Dermis microvascular lymphatic vessel endothelial cell (primary cell): Measurements from ENCODE around the gene AFMID. TPM values are rescaled to one million over a fixed set of nuclear protein-coding genes. Genes with fewer than 3 reads are reported as not detected.
"Not testable (repeated sequence)": the region's sequence is repeated elsewhere in the genome, so short reads cannot be mapped to it uniquely, and the experiment has no call there.

ENCODE experiments used
- DNase-seq, 2 donors: peaks; one replicate each; pipeline versions ENCODE4 v3.0.0 to v3.0.0-alpha.2; 2010; ENCODE audit warnings: low read depth in 2 of 2
- total RNA-seq: library from RNA; depleted of rRNA; stranded (reverse); fragments of >200 nt; gene quantifications from 2 replicates; pipeline ENCODE4 v1.2.1, GENCODE V29; 2014

Gene AFMID
- total RNA-seq, 1 donor from 2014 or later = 47.2 TPM

- DNase-seq = no peak
Measured at GRCh38 chr17:78154903-78155811, 32.0 kb upstream of the AFMID start.

DNA sequence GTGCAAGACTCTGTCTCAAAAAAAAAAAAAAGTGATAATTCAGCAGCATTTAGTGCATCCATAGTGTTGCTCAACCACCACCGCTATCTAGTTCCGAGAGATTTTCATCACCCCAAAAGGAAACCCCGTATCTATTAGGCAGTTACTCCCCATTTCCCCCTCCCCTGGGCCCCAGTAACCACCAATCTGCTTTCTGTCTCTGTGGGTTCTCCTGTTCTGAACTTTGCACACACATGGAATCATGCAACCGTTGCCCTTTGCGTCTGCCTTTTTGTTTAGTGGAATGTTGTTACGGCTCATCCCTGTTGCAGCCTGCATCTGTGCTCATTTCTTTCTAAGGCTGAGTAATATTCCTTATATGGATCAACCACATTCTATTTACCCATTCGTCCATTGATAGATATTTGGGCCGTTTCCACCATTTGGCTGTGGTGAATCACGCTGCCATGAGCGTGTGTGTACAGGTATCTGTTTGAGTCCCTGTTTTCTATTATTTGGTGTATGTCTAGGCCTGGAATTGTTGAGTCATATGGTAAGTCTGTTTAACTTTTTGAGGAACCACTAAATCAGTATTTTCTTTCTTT is 27.5 kb upstream of the AFMID start:
- DNase-seq = no peak

- DNase-seq = no peak
Measured at GRCh38 chr17:78163881-78164747, 23.0 kb upstream of the AFMID start.

DNA sequence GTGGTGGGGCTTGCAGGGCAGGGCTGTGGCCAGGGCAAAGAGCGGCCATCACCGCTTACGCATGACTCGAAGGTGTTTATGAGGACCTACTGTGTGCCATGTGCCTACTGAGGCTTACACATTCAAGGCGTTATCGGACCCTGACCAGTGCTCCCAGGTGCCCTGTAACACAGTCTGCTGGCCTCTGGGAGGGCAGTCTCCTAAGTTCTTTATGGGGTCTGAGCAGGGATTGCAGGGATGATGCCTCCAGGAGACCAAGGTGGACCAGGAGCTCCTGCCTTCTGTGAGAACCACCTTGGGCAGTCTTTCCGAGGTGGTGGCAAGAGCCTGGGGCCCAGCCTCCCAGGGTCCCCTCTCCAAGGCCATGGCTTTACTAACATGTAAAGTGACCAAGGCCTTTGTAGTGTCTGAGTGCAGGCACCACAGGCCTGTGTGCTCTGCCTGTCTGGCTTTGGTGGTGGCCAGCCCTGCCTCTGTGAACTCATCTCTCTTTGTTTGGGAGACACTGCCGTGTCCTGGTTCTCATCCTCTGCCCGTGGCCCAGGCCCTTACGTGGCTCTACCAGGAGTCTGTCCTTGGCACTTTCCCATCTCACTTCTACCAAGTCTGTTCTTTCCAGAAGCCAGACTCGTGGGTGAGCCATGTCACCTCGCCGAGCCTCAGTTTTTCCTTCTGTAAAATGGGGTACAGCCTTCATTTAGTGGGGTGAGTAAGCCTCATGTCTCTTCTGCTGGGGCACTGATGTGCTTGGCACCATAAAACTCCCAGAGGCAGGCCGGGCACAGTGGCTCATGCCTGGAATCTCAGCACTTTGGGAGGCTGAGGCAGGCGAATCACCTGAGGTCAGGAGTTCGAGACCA is 22.2 kb upstream of the AFMID start:
- no peak for DNase-seq

DNA sequence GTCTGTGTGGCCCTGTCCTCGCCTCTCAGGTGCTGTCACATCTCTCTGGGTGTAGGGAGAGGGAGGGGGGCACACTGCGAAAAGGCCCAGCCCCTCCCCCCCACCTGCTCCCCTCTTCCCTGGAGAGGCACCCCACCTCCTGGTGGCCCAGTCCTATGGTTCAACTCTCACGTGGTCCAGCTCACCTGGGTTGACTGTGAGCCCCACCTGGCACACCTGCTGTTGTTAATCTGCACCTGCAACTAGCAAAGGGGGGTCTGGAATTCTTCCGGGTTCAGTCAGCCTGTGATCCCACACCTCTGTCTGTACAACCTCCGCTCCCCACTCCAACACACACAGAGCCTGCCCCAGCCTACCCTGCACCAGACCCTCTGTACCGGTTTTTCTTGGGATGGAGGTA is 20.7 kb upstream of the AFMID start:
- DNase-seq = no peak

GRCh38 chr17:78168242-78168902 is 18.8 kb upstream of the AFMID start, which contains the start of gene SYNGR2:
SYNGR2 (plus strand) TSS chr17:78168581; CDS start chr17:78168617, 36 bp downstream.
- DNase-seq = peak in 1 of 2 donors; percentile 70

DNA sequence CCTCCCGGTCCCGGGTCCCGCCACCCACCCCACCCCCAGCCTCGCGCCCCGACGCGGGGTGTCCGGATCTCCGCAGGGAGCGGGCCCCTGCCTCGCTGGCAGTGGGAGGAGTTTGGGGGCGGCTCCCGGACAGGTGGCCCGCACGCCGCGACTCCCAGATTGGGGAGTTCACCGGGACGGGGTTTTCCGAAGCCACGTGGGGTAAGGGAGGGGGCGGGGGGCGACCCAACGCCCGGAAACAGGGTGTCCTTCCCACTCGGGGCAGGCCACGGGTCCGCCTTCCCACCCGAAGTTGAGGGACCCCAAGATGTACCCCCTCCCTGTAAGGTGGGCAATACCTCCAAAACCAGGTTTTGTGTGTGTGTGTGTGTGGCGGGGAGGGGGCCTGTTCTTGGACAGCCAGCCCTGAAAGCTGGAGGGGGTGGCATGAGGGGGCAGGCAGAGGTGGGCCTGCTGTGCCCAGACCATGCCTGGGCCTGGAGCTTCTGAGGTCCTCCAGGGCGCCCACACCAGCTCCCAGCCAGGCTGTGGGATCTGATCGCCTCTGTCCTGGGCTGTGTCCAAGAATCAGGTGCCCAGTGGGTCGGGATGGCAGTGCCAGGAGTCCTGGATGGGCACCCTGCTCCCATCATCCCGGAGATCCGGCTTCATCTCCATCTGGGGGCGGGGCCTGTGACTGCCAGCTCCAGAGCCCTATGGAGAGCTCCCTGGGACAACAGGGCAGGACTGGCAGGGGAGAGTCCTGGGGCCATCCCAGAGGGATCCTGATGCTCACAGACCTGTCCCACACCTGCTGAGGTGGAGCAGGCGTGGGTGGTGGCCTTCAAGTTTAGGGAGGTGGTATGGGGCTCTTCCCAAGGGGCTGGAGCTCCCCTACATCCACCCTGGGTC is 18.0 kb upstream of the AFMID start:
- DNase-seq = peak in 1 of 2 donors; percentile 54

- DNase-seq = no peak
Measured at GRCh38 chr17:78170692-78171590, 16.2 kb upstream of the AFMID start.

DNA sequence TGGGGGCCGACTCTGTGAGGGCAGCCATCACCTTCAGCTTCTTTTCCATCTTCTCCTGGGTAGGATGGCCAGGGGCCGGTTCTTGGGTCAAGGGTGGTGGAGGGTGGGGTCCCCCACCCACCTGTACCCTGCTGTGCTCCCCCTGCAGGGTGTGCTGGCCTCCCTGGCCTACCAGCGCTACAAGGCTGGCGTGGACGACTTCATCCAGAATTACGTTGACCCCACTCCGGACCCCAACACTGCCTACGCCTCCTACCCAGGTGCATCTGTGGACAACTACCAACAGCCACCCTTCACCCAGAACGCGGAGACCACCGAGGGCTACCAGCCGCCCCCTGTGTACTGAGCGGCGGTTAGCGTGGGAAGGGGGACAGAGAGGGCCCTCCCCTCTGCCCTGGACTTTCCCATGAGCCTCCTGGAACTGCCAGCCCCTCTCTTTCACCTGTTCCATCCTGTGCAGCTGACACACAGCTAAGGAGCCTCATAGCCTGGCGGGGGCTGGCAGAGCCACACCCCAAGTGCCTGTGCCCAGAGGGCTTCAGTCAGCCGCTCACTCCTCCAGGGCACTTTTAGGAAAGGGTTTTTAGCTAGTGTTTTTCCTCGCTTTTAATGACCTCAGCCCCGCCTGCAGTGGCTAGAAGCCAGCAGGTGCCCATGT is 15.4 kb upstream of the AFMID start:
- DNase-seq = not testable (repeated sequence)

DNA sequence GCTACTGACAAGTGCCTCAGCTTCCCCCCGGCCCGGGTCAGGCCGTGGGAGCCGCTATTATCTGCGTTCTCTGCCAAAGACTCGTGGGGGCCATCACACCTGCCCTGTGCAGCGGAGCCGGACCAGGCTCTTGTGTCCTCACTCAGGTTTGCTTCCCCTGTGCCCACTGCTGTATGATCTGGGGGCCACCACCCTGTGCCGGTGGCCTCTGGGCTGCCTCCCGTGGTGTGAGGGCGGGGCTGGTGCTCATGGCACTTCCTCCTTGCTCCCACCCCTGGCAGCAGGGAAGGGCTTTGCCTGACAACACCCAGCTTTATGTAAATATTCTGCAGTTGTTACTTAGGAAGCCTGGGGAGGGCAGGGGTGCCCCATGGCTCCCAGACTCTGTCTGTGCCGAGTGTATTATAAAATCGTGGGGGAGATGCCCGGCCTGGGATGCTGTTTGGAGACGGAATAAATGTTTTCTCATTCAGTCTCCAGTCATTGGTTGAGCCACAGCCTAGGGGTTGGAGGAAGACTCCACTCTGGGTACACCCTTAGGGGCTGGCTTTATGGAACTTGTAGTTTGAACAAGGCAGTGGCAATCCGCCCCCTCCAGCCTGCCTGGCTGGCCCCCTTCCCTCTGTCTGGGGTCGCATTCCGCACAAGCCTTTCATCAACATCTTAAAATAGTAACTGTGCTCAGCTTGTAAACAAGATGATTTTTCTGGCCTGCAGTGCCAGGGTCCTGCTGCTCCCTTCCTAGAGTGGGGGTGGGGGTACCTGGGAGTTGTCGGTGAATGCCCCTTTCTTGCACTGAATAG is 14.7 kb upstream of the AFMID start:
- no peak for DNase-seq

DNA sequence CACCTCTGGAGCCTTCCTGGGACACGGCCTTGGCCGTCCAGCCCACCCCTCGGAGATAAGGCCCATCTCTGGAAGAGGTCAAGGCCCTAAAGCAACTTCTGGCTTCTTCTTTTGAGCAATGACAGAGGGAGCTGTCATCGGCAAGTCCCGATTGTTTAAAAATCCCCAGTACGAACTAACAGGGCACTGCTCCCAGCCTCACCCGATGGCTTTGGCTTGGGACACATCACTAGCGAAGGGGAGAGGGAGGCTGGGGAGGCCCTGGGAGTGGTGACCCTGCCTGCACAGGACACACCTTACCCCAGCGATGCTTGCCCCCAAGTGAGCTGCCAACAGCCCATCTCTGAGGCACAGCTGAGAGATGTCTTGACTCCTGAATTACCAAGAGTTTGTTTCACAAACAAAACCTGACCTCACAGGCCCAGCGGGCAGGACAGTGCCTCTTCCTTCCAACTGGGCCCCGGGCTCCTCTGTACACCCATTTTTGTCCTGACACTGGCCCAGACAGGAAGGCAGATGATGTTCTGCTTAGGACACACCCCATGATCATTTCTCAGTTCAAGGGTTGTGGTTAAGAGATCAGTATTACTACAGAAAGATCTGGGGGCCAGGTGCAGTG is 14.0 kb upstream of the AFMID start:
- no peak for DNase-seq

- peak in 1 of 2 donors; percentile 73 for DNase-seq
Measured at GRCh38 chr17:78174346-78174869, 12.8 kb upstream of the AFMID start.

- peak in 1 of 2 donors; percentile 37 for DNase-seq
Measured at GRCh38 chr17:78174870-78175642, 12.1 kb upstream of the AFMID start.

GRCh38 chr17:78175643-78175981 is 11.6 kb upstream of the AFMID start:
- DNase-seq = no peak

DNA sequence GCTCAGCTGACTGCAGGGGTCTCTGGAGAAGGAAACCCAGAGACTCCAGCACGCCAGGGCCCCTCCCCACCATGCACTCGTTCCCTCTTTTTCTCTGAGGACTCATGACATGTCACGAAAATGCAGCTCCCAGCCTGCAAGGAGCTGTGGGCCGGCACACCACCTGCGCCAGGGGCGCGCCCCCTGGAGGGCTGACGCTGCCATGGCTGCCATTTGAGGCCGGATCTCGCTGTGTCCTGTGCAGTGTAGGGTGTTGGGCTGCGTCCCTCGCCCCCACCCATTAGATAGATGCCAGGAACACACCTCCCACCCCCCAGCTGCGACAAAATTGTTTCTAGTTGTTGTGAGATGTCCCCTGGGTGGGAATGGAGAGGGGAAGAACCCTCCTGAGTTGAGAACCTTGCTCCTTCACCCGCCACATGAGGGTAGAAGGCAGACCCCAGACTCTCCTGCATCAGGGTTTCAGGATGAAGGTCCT is 10.6 kb upstream of the AFMID start:
- peak in 1 of 2 donors; percentile 58 for DNase-seq
